GM18867 (cell line): ENCODE data around the gene B4GALNT1.

Experiments
- ATAC-seq: cut with Tn5 transposase; IDR thresholded peaks from one replicate; pipeline ENCODE4 v1.9.1; 2021; ENCODE audit warnings: mild to moderate bottlenecking, moderate library complexity; ENCODE audit not compliant: unreplicated experiment

The B4GALNT1 gene

GRCh38 chr12:57609781-57610553, 23.0 kb downstream of the B4GALNT1 start:
- ATAC-seq: no peak

- no peak for ATAC-seq
Observed at GRCh38 chr12:57609101-57609780, 23.8 kb downstream of the B4GALNT1 start.

- no peak for ATAC-seq
Observed at GRCh38 chr12:57607958-57608663, 24.9 kb downstream of the B4GALNT1 start.

GRCh38 chr12:57606821-57607220, 26.2 kb downstream of the B4GALNT1 start:
- ATAC-seq: no peak

- ATAC-seq: no peak
Observed at GRCh38 chr12:57606399-57606798, 26.6 kb downstream of the B4GALNT1 start.

- no peak for ATAC-seq
Observed at GRCh38 chr12:57605811-57606311, 27.1 kb downstream of the B4GALNT1 start.

GRCh38 chr12:57604992-57605810, 27.8 kb downstream of the B4GALNT1 start:
- ATAC-seq: no peak

GRCh38 chr12:57604454-57604991, 28.5 kb downstream of the B4GALNT1 start, which contains the start of gene DTX3:
Gene DTX3 (plus strand): TSS chr12:57604824. CDS start chr12:57606518, 1,694 bp downstream.
- no peak for ATAC-seq

- no peak for ATAC-seq
Observed at GRCh38 chr12:57603815-57604453, 29.1 kb downstream of the B4GALNT1 start.

GRCh38 chr12:57603324-57603723, 29.7 kb downstream of the B4GALNT1 start:
- no peak for ATAC-seq

GRCh38 chr12:57602544-57602943, 30.5 kb downstream of the B4GALNT1 start:
- no peak for ATAC-seq

- no peak for ATAC-seq
Observed at GRCh38 chr12:57600395-57600794, 32.6 kb downstream of the B4GALNT1 start.

- no peak for ATAC-seq
Observed at GRCh38 chr12:57593187-57593586, 39.8 kb downstream of the B4GALNT1 start.

- ATAC-seq: no peak
Observed at GRCh38 chr12:57592551-57593165, 40.3 kb downstream of the B4GALNT1 start.

GRCh38 chr12:57591782-57592325, 41.1 kb downstream of the B4GALNT1 start:
- ATAC-seq: peak; percentile 4

- peak; percentile 94 for ATAC-seq
Observed at GRCh38 chr12:57590864-57591781, 41.9 kb downstream of the B4GALNT1 start, which contains the start of gene PIP4K2C. Gene PIP4K2C (plus strand): TSS chr12:57591192. CDS start chr12:57591290, 98 bp downstream.

GRCh38 chr12:57590479-57590863, 42.5 kb downstream of the B4GALNT1 start:
- no peak for ATAC-seq
